ENCODE results near the gene GART. TPM values are rescaled to one million over a fixed set of nuclear protein-coding genes. Genes with fewer than 3 reads are reported as not detected.

The GART gene
- total and polyA plus RNA-seq, 2 donors (not counting 3 experiments of a cell fraction or from before 2014, with no cell fraction given) = 12.0 to 112 TPM

- intact Hi-C loops (cut with micrococcal nuclease) = no loop called here
- Histone ChIP-seq H3K9me1 (replicated peaks; ENCODE audit: control insufficient read depth, extremely low read depth, insufficient read depth, low read length) (no peaks in the 10 kb centered on the region), H4K20me1 (replicated peaks; ENCODE audit: control insufficient read depth, extremely low read depth, insufficient read depth, low read length) (peaks cover 3% of the 10 kb centered on the region), H3K4me3 (replicated peaks in 1 of 3; ENCODE audit: insufficient read depth in 1 of 3, low read depth in 1 of 3, low read length in 3 of 3) (no peak overlapping the region), H3K4me1 (ENCODE audit: control insufficient read depth, extremely low read depth, insufficient read depth, low read length) (peaks cover 10% of the 10 kb centered on the region), H3K9ac (replicated peaks; ENCODE audit: extremely low read depth, insufficient read depth, low read length) (no peak overlapping the region), H3K27ac (ENCODE audit: insufficient read depth, low read depth, low read length) (peak overlapping the region; percentile 43), H3K4me2 (ENCODE audit: insufficient read depth, low read length) (peak overlapping the region; percentile 30), H3K27me3 (ENCODE audit: control insufficient read depth in 2 of 2, insufficient read depth in 2 of 2, low read length in 2 of 2) (no peaks in the 10 kb centered on the region), H3K9me3 (replicated peaks; ENCODE audit: control insufficient read depth, insufficient read depth, low read length) (no peaks in the 10 kb centered on the region), H3K36me3 (ENCODE audit: control insufficient read depth in 2 of 2, extremely low read depth in 1 of 2, insufficient read depth in 2 of 2, low read length in 2 of 2) (peaks cover 5 to 21% of the 10 kb centered on the region in 2 experiments), H3K79me2 (ENCODE audit: control insufficient read depth, insufficient read depth, low read length) (no peaks in the 10 kb centered on the region), H2AFZ (ENCODE audit: low read depth, low read length) (no peak overlapping the region)
- peak; percentile 21 for TF ChIP-seq JUN (IDR thresholded peaks at IDR 0.05; ENCODE audit: borderline replicate concordance, insufficient read depth, insufficient read length, low read depth)
- peak; percentile 30 for TF ChIP-seq FOS (IDR thresholded peaks at IDR 0.05; ENCODE audit: borderline replicate concordance, insufficient read depth, low read length)
- TF ChIP-seq MAX (IDR thresholded peaks at IDR 0.05; ENCODE audit: insufficient read depth, insufficient read length) = no peak
- peak; percentile 43 for TF ChIP-seq POLR2AphosphoS5 (IDR thresholded peaks at IDR 0.05; ENCODE audit: insufficient read depth, low read depth, low read length)
- peak; percentile 77 for DNase-seq (ENCODE audit: low read depth, low spot score)
- FAIRE-seq = no peak
- POLR2A ChIA-PET = no interaction called here
- CTCF ChIA-PET = interaction anchor here (0.7 to 1.5 kb wide), 2 partner anchors 10 to 27 kb away, joined by 3 to 15 read pairs; partner anchors contain the start of gene DONSON
- BruUV-seq (replicated peaks) = no TSS peak
- dilution Hi-C loops (cut with MboI; ENCODE audit: extremely low pct_ligation_motif_present, low sequenced_read_pairs) = no loop called here
These were observed 37.1 kb upstream of the GART start for GRCh38 chr21:33578959-33579542.

GRCh38 chr21:33578214-33578613 lies 36.3 kb upstream of the GART start:
- POLR2A ChIA-PET = no interaction called here
- H3K9me1 ChIP-seq (replicated peaks; ENCODE audit: control insufficient read depth, extremely low read depth, insufficient read depth, low read length) = no peaks in the 10 kb centered on the region
- H3K4me3 ChIP-seq (replicated peaks in 1 of 3; ENCODE audit: insufficient read depth in 1 of 3, low read depth in 1 of 3, low read length in 3 of 3) = no peak overlapping the region
- H3K27ac ChIP-seq (ENCODE audit: insufficient read depth, low read depth, low read length) = no peak overlapping the region
- H3K79me2 ChIP-seq (ENCODE audit: control insufficient read depth, insufficient read depth, low read length) = peaks cover 2% of the 10 kb centered on the region
- peaks cover 3% of the 10 kb centered on the region for H4K20me1 ChIP-seq (replicated peaks; ENCODE audit: control insufficient read depth, extremely low read depth, insufficient read depth, low read length)
- FAIRE-seq (no peak), DNase-seq (ENCODE audit: low read depth, low spot score) (no peak)
- TF ChIP-seq EZH2 (IDR thresholded peaks at IDR 0.05; ENCODE audit: borderline replicate concordance, low read depth, low read length, severe bottlenecking) = no peak
- TF ChIP-seq POLR2A (IDR thresholded peaks at IDR 0.05; ENCODE audit: low read depth, low read length) = no peak
- no peak for TF ChIP-seq MYC (IDR thresholded peaks at IDR 0.05; ENCODE audit: low read depth, low read length)
- TF ChIP-seq JUN (IDR thresholded peaks at IDR 0.05; ENCODE audit: borderline replicate concordance, insufficient read depth, insufficient read length, low read depth) = no peak
- TF ChIP-seq MAX (IDR thresholded peaks at IDR 0.05; ENCODE audit: insufficient read depth, insufficient read length) = no peak
- no peak for TF ChIP-seq GATA2 (IDR thresholded peaks at IDR 0.05; ENCODE audit: insufficient read depth, insufficient read length, low read depth, low read length)
- TF ChIP-seq CTCF (IDR thresholded peaks at IDR 0.05; ENCODE audit: extremely low read depth in 1 of 2, insufficient read depth in 1 of 2, low read depth in 1 of 2, low read length in 2 of 2) = no peak
- no peak for TF ChIP-seq POLR2AphosphoS5 (IDR thresholded peaks at IDR 0.05; ENCODE audit: insufficient read depth, low read depth, low read length)
- no peak for TF ChIP-seq FOS (IDR thresholded peaks at IDR 0.05; ENCODE audit: borderline replicate concordance, insufficient read depth, low read length)
- H3K4me1 ChIP-seq (ENCODE audit: control insufficient read depth, extremely low read depth, insufficient read depth, low read length) = peaks cover 10% of the 10 kb centered on the region
- CTCF ChIA-PET = interaction anchor here (1.8 kb wide), 1 partner anchor 28 kb away, joined by 9 read pairs; no protein-coding TSS in a partner anchor
- no peaks in the 10 kb centered on the region for H3K9me3 ChIP-seq (replicated peaks; ENCODE audit: control insufficient read depth, insufficient read depth, low read length)
- H3K9ac ChIP-seq (replicated peaks; ENCODE audit: extremely low read depth, insufficient read depth, low read length) = no peak overlapping the region
- H3K36me3 ChIP-seq (ENCODE audit: control insufficient read depth in 2 of 2, extremely low read depth in 1 of 2, insufficient read depth in 2 of 2, low read length in 2 of 2) = peaks cover 5 to 28% of the 10 kb centered on the region in 2 experiments
- dilution Hi-C loops (cut with MboI; ENCODE audit: extremely low pct_ligation_motif_present, low sequenced_read_pairs) = no loop called here
- intact Hi-C loops (cut with micrococcal nuclease) = no loop called here
- no peak overlapping the region for H2AFZ ChIP-seq (ENCODE audit: low read depth, low read length)
- H3K4me2 ChIP-seq (ENCODE audit: insufficient read depth, low read length) = no peak overlapping the region
- BruUV-seq (replicated peaks) = no TSS peak
- no peaks in the 10 kb centered on the region for H3K27me3 ChIP-seq (ENCODE audit: control insufficient read depth in 2 of 2, insufficient read depth in 2 of 2, low read length in 2 of 2)

All from endothelial cell of umbilical vein (primary cell).